Ishikawa (cell line): ENCODE results near the gene SESTD1.

Experiments used
- CEBPB ChIP-seq: IDR thresholded peaks from 2 replicates; pipeline ENCODE4 v1.6.1; 2012
- CREB1 ChIP-seq: IDR thresholded peaks from 2 replicates; pipeline ENCODE4 v1.6.1; 2012; ENCODE audit warnings: low read depth
- EGR1 ChIP-seq: IDR thresholded peaks from 2 replicates; pipeline ENCODE4 v1.6.1; 2012
- EP300 ChIP-seq: IDR thresholded peaks from 2 replicates; pipeline ENCODE4 v1.6.1; 2012; ENCODE audit warnings: borderline replicate concordance
- FOXM1 ChIP-seq: IDR thresholded peaks from 2 replicates; pipeline ENCODE4 v1.6.1; 2012; ENCODE audit warnings: low read depth, borderline replicate concordance
- MAX ChIP-seq: IDR thresholded peaks from 2 replicates; pipeline ENCODE4 v1.6.1; 2012
- NFIC ChIP-seq: IDR thresholded peaks from 2 replicates; pipeline ENCODE4 v1.6.1; 2012
- RAD21 ChIP-seq: IDR thresholded peaks from 2 replicates; pipeline ENCODE4 v1.6.1; 2012; ENCODE audit warnings: low read depth
- TAF1 ChIP-seq: IDR thresholded peaks from 2 replicates; pipeline ENCODE4 v1.6.1; 2012; ENCODE audit warnings: low read depth, mild to moderate bottlenecking
- TCF12 ChIP-seq: IDR thresholded peaks from 2 replicates; pipeline ENCODE4 v1.6.1; 2012; ENCODE audit warnings: low read depth
- TEAD4 ChIP-seq: IDR thresholded peaks from 2 replicates; pipeline ENCODE4 v1.6.1; 2012
- USF1 ChIP-seq: IDR thresholded peaks from 2 replicates; pipeline ENCODE4 v1.6.1; 2012
- YY1 ChIP-seq: IDR thresholded peaks from 2 replicates; pipeline ENCODE4 v1.6.1; 2012; ENCODE audit warnings: low read depth
- ZBTB7A ChIP-seq: IDR thresholded peaks from 2 replicates; pipeline ENCODE4 v1.6.1; 2012; ENCODE audit warnings: low read depth
- TF ChIP-seq, protein P1 (sequence below): IDR thresholded peaks from 2 replicates; pipeline ENCODE4 v1.6.1; 2012; ENCODE audit warnings: low read depth, mild to moderate bottlenecking

SESTD1 gene

GRCh38 chr2:179261151-179261825 is 3.3 kb downstream of the SESTD1 start:
- TF ChIP-seq, protein P1, sequence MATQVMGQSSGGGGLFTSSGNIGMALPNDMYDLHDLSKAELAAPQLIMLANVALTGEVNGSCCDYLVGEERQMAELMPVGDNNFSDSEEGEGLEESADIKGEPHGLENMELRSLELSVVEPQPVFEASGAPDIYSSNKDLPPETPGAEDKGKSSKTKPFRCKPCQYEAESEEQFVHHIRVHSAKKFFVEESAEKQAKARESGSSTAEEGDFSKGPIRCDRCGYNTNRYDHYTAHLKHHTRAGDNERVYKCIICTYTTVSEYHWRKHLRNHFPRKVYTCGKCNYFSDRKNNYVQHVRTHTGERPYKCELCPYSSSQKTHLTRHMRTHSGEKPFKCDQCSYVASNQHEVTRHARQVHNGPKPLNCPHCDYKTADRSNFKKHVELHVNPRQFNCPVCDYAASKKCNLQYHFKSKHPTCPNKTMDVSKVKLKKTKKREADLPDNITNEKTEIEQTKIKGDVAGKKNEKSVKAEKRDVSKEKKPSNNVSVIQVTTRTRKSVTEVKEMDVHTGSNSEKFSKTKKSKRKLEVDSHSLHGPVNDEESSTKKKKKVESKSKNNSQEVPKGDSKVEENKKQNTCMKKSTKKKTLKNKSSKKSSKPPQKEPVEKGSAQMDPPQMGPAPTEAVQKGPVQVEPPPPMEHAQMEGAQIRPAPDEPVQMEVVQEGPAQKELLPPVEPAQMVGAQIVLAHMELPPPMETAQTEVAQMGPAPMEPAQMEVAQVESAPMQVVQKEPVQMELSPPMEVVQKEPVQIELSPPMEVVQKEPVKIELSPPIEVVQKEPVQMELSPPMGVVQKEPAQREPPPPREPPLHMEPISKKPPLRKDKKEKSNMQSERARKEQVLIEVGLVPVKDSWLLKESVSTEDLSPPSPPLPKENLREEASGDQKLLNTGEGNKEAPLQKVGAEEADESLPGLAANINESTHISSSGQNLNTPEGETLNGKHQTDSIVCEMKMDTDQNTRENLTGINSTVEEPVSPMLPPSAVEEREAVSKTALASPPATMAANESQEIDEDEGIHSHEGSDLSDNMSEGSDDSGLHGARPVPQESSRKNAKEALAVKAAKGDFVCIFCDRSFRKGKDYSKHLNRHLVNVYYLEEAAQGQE = no peak
- TF ChIP-seq TEAD4 (no peak), MAX (no peak), RAD21 (no peak), ZBTB7A (no peak), USF1 (no peak), TAF1 (no peak), YY1 (no peak), FOXM1 (no peak), EGR1 (no peak), CEBPB (no peak), EP300 (no peak), CREB1 (no peak), NFIC (no peak), TCF12 (no peak)

GRCh38 chr2:179260224-179260623 is 4.4 kb downstream of the SESTD1 start:
- no peak for TF ChIP-seq TCF12

- no peak for TF ChIP-seq MAX
- no peak for TF ChIP-seq EP300
- TF ChIP-seq USF1 = no peak
Measured at GRCh38 chr2:179255129-179255528, 9.5 kb downstream of the SESTD1 start.

DNA sequence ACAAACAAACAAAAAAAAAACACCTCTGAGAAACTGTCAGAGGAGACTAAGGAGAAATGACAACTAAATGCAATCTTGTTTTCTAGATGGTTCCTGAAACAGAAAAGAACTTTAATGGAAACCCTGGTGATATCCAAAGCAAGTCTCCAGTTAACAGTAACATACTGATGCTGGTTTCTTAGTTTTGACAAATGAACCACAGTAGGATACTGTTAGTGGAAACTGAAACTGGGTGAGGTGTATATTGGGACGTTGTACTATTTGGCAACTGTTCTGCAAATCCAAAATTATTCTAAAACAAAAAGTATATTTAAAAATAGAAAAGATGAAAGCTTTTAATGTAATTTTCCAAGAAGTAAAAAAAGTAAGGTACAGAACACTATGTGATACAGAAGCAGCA is 11.4 kb downstream of the SESTD1 start:
- TF ChIP-seq USF1 (no peak), EP300 (no peak), CREB1 (no peak), CEBPB (no peak), EGR1 (no peak), ZBTB7A (no peak), MAX (no peak), NFIC (no peak), FOXM1 (no peak), TEAD4 (no peak), YY1 (no peak), RAD21 (no peak), TAF1 (no peak)
- TF ChIP-seq, protein P1 = no peak

DNA sequence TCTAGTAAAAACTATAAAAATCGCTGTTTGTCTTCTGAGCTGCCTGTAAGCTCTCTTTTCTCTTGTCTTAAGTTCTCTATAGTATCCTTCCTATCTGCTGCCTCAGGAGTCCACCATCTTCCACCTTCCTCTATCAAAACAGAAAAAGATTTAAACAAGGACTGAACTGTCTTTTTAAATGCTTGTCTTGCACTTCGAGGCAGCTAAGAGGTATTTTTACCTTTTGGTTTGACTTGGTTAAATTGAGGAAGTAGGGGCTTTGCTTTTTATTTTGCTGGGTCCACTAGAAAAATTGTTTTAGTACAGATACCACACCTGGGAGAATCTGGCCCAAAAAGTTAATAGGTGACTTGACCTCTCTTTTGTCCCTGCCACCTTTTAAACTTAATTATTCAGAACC is 12.2 kb downstream of the SESTD1 start:
- TF ChIP-seq NFIC (no peak), FOXM1 (no peak), TCF12 (no peak), CEBPB (no peak), MAX (no peak), CREB1 (no peak), YY1 (no peak), RAD21 (no peak), USF1 (no peak)
- TF ChIP-seq, protein P1 = no peak
